Osteoblast (primary cell): ENCODE data around the gene EVA1C. TPM values are rescaled to one million over a fixed set of nuclear protein-coding genes. Genes with fewer than 3 reads are reported as not detected.
A peak's percentile ranks its signal among the peaks of the same experiment; 100 is the strongest.

Source experiments
- DNase-seq: peaks from one replicate; pipeline ENCODE4 v3.0.0; 2011; ENCODE audit warnings: low spot score, mixed read lengths; ENCODE audit not compliant: insufficient read length; ENCODE audit errors: missing footprints
- H2AFZ ChIP-seq: 2 replicates; pipeline ENCODE4 v1.6.0; 2011; ENCODE audit warnings: mild to moderate bottlenecking, low read length
- H3K27ac ChIP-seq: 2 replicates; pipeline ENCODE4 v1.5.1; 2011; ENCODE audit warnings: mild to moderate bottlenecking, low read depth, low read length, moderate library complexity
- H3K27me3 ChIP-seq: 2 replicates; pipeline ENCODE4 v1.6.0; 2012; ENCODE audit warnings: mild to moderate bottlenecking, control low read depth, inconsistent platforms, low read length, moderate library complexity; ENCODE audit not compliant: insufficient read depth
- H3K36me3 ChIP-seq: 2 replicates; pipeline ENCODE4 v1.5.1; 2011; ENCODE audit warnings: mild to moderate bottlenecking, low read length, control low read depth, moderate library complexity; ENCODE audit not compliant: insufficient read depth
- H3K4me1 ChIP-seq: 2 replicates; pipeline ENCODE4 v1.5.1; 2011; ENCODE audit warnings: mild to moderate bottlenecking, low read length, control low read depth, moderate library complexity; ENCODE audit not compliant: insufficient read depth
- H3K4me2 ChIP-seq: 2 replicates; pipeline ENCODE4 v1.6.0; 2011; ENCODE audit warnings: mild to moderate bottlenecking, low read length; ENCODE audit not compliant: insufficient read depth
- H3K4me3 ChIP-seq: fragments of 200-600 bp; sonication (generic); 3 replicates; pipeline ENCODE4 v1.5.1; 2012; ENCODE audit warnings: mild to moderate bottlenecking, low read length, inconsistent platforms; ENCODE audit not compliant: insufficient read depth
- H3K79me2 ChIP-seq: 2 replicates; pipeline ENCODE4 v1.6.0; 2012; ENCODE audit warnings: mild to moderate bottlenecking, low read length, control low read depth, inconsistent platforms; ENCODE audit not compliant: insufficient read depth
- H3K9me3 ChIP-seq: 2 replicates; pipeline ENCODE4 v1.5.1; 2011; ENCODE audit warnings: low read depth, low read length, control low read depth
- H4K20me1 ChIP-seq: 2 replicates; pipeline ENCODE4 v1.6.0; 2012; ENCODE audit warnings: mild to moderate bottlenecking, low read length, control low read depth; ENCODE audit not compliant: insufficient read depth
- CTCF ChIP-seq: IDR thresholded peaks from 2 replicates; pipeline ENCODE4 v1.5.1; 2011; ENCODE audit warnings: mild to moderate bottlenecking, low read depth, low read length, moderate library complexity; ENCODE audit errors: extremely low read depth
- total RNA-seq: library from RNA; depleted of rRNA; stranded (reverse); fragments of >200 nt; gene quantifications from 2 replicates; pipeline ENCODE4 v1.2.3, GENCODE V29; 2012

EVA1C gene
- total RNA-seq, 1 donor: 8.0 TPM

GRCh38 chr21:32543975-32544374 is 131.5 kb downstream of the EVA1C start:
- Histone ChIP-seq H3K4me2 (no peak overlapping the region), H3K4me3 (no peak overlapping the region), H2AFZ (no peak overlapping the region), H3K9me3 (no peaks in the 10 kb centered on the region), H4K20me1 (no peaks in the 10 kb centered on the region), H3K79me2 (no peaks in the 10 kb centered on the region), H3K27me3 (no peaks in the 10 kb centered on the region), H3K36me3 (no peaks in the 10 kb centered on the region), H3K4me1 (peaks cover 3% of the 10 kb centered on the region), H3K27ac (no peak overlapping the region)
- TF ChIP-seq CTCF: no peak
- DNase-seq: no peak

GRCh38 chr21:32544697-32545096 is 132.2 kb downstream of the EVA1C start:
- no peaks in the 10 kb centered on the region for H3K79me2 ChIP-seq
- peaks cover 3% of the 10 kb centered on the region for H3K4me1 ChIP-seq
- no peaks in the 10 kb centered on the region for H3K27me3 ChIP-seq
- DNase-seq: no peak
- no peaks in the 10 kb centered on the region for H4K20me1 ChIP-seq
- H3K4me2 ChIP-seq: no peak overlapping the region
- H2AFZ ChIP-seq: no peak overlapping the region
- no peak for TF ChIP-seq CTCF
- H3K36me3 ChIP-seq: no peaks in the 10 kb centered on the region
- no peak overlapping the region for H3K27ac ChIP-seq
- H3K9me3 ChIP-seq: no peaks in the 10 kb centered on the region
- H3K4me3 ChIP-seq: no peak overlapping the region

GRCh38 chr21:32545948-32546441 is 133.5 kb downstream of the EVA1C start:
- Histone ChIP-seq H2AFZ (peak overlapping the region; percentile 52), H3K4me2 (no peak overlapping the region), H3K4me1 (peaks cover 3% of the 10 kb centered on the region), H3K4me3 (no peak overlapping the region), H4K20me1 (no peaks in the 10 kb centered on the region), H3K79me2 (no peaks in the 10 kb centered on the region), H3K27ac (no peak overlapping the region), H3K36me3 (no peaks in the 10 kb centered on the region), H3K27me3 (no peaks in the 10 kb centered on the region), H3K9me3 (no peaks in the 10 kb centered on the region)
- TF ChIP-seq CTCF: no peak
- peak; percentile 82 for DNase-seq

GRCh38 chr21:32547018-32547417 is 134.5 kb downstream of the EVA1C start:
- no peaks in the 10 kb centered on the region for H3K9me3 ChIP-seq
- H3K4me2 ChIP-seq: no peak overlapping the region
- H3K36me3 ChIP-seq: no peaks in the 10 kb centered on the region
- H4K20me1 ChIP-seq: no peaks in the 10 kb centered on the region
- no peak for DNase-seq
- no peak for TF ChIP-seq CTCF
- no peaks in the 10 kb centered on the region for H3K79me2 ChIP-seq
- no peaks in the 10 kb centered on the region for H3K27me3 ChIP-seq
- H3K27ac ChIP-seq: no peak overlapping the region
- H3K4me3 ChIP-seq: no peak overlapping the region
- H2AFZ ChIP-seq: no peak overlapping the region
- peaks cover 3% of the 10 kb centered on the region for H3K4me1 ChIP-seq
